Endothelial cell of umbilical vein (primary cell): ENCODE measurements around the gene FIBCD1. TPM values are rescaled to one million over a fixed set of nuclear protein-coding genes. Genes with fewer than 3 reads are reported as not detected.

Experiments
- BruUV-seq: library from RNA; stranded (reverse); fragments of 400-500 nt; replicated peaks from 2 replicates; lab custom pipeline; 2021; lab: Mats Ljungman, UMichigan
- CTCF ChIA-PET: fragments of 300-600, 350-600 bp; sonication (Branson Sonifier 250); formaldehyde crosslinking; loops from one replicate; lab custom pipeline; 2021; ENCODE audit warnings: antibody characterized with exemption, inconsistent platforms; lab: Charles Lee
- POLR2A ChIA-PET: fragments of 300-600, 350-600 bp; sonication (Branson Sonifier 250); formaldehyde crosslinking; loops from one replicate; lab custom pipeline; 2021; ENCODE audit warnings: antibody characterized with exemption, inconsistent platforms; lab: Charles Lee
- DNase-seq: peaks from one replicate; pipeline ENCODE4 v3.0.0-alpha.2; 2011; ENCODE audit warnings: low read depth, low spot score
- FAIRE-seq: peaks from 2 replicates; lab custom pipeline; 2011; peaks lifted over from hg19 to GRCh38; lab: Jason Lieb, UNC
- H2AFZ ChIP-seq: 2 replicates; pipeline ENCODE4 v1.6.0; 2012; ENCODE audit warnings: low read depth, low read length, control low read depth, inconsistent platforms
- H3K27ac ChIP-seq: 2 replicates; pipeline ENCODE4 v1.5.1; 2011; ENCODE audit warnings: low read depth, mild to moderate bottlenecking, control low read depth, low read length, moderate library complexity; ENCODE audit not compliant: insufficient read depth
- H3K27me3 ChIP-seq, 2 experiments: 2 replicates each; pipeline versions ENCODE4 v1.6.0 to v1.6.1; 2011; ENCODE audit warnings: low read length in 2 of 2, mixed read lengths in 1 of 2; ENCODE audit not compliant: control insufficient read depth in 2 of 2, insufficient read depth in 2 of 2
- H3K36me3 ChIP-seq, 2 experiments: 2 replicates in 1 of 2; 3 replicates in 1 of 2; pipeline ENCODE4 v1.5.1; 2011; ENCODE audit warnings: low read length in 2 of 2, mild to moderate bottlenecking in 1 of 2, moderate library complexity in 1 of 2; ENCODE audit not compliant: control insufficient read depth in 2 of 2, insufficient read depth in 2 of 2; ENCODE audit errors: extremely low read depth in 1 of 2
- H3K4me1 ChIP-seq: 3 replicates; pipeline ENCODE4 v1.5.1; 2011; ENCODE audit warnings: mild to moderate bottlenecking, low read length; ENCODE audit not compliant: control insufficient read depth, insufficient read depth; ENCODE audit errors: extremely low read depth
- H3K4me2 ChIP-seq: 2 replicates; pipeline ENCODE4 v1.6.1; 2011; ENCODE audit warnings: low read length, control low read depth, mixed read lengths; ENCODE audit not compliant: insufficient read depth
- H3K4me3 ChIP-seq, 3 experiments: fragments of 200-600 bp in 1 of 3; sonication (generic), shearing (Covaris generic) in 1 of 3; replicated peaks in 1 of 3; 2 replicates each; pipeline ENCODE4 v1.5.1; 2011 to 2016; ENCODE audit warnings: control low read depth in 3 of 3, low read length in 3 of 3, mild to moderate bottlenecking in 2 of 3, inconsistent platforms in 1 of 3, low read depth in 1 of 3, moderate library complexity in 1 of 3; ENCODE audit not compliant: insufficient read depth in 1 of 3
- H3K79me2 ChIP-seq: 2 replicates; pipeline ENCODE4 v1.6.0; 2012; ENCODE audit warnings: low read length, inconsistent platforms; ENCODE audit not compliant: control insufficient read depth, insufficient read depth
- H3K9ac ChIP-seq: replicated peaks from 2 replicates; pipeline ENCODE3; 2011; ENCODE audit warnings: low read length, control low read depth; ENCODE audit not compliant: insufficient read depth; ENCODE audit errors: extremely low read depth
- H3K9me1 ChIP-seq: replicated peaks from 3 replicates; pipeline ENCODE4 v1.6.0; 2011; ENCODE audit warnings: mild to moderate bottlenecking, low read length; ENCODE audit not compliant: control insufficient read depth, insufficient read depth; ENCODE audit errors: extremely low read depth
- H3K9me3 ChIP-seq: replicated peaks from 2 replicates; pipeline ENCODE4 v1.5.1; 2012; ENCODE audit warnings: low read length, inconsistent platforms; ENCODE audit not compliant: control insufficient read depth, insufficient read depth
- H4K20me1 ChIP-seq: replicated peaks from 2 replicates; pipeline ENCODE3; 2011; ENCODE audit warnings: mild to moderate bottlenecking, low read length; ENCODE audit not compliant: control insufficient read depth, insufficient read depth; ENCODE audit errors: extremely low read depth
- EZH2 ChIP-seq: IDR thresholded peaks from 2 replicates; pipeline ENCODE4 v1.6.1; 2012; ENCODE audit warnings: borderline replicate concordance, low read depth, mild to moderate bottlenecking, moderate library complexity, low read length, inconsistent platforms; ENCODE audit not compliant: severe bottlenecking
- FOS ChIP-seq: IDR thresholded peaks from 2 replicates; pipeline ENCODE4 v1.6.1; 2011; ENCODE audit warnings: mild to moderate bottlenecking, low read length, moderate library complexity, borderline replicate concordance; ENCODE audit not compliant: insufficient read depth
- GATA2 ChIP-seq: IDR thresholded peaks from 2 replicates; pipeline ENCODE4 v1.7.0; 2011; ENCODE audit warnings: low read depth, mild to moderate bottlenecking, moderate library complexity, mixed read lengths, low read length; ENCODE audit not compliant: insufficient read length, insufficient read depth
- JUN ChIP-seq: IDR thresholded peaks from 2 replicates; pipeline ENCODE4 v1.6.1; 2011; ENCODE audit warnings: borderline replicate concordance, low read depth; ENCODE audit not compliant: insufficient read length, insufficient read depth
- MAX ChIP-seq: IDR thresholded peaks from 2 replicates; pipeline ENCODE4 v1.6.1; 2011; ENCODE audit not compliant: insufficient read depth, insufficient read length
- MYC ChIP-seq: IDR thresholded peaks from one replicate; pipeline ENCODE4 v1.6.1; 2011; ENCODE audit warnings: mild to moderate bottlenecking, low read depth, low read length
- POLR2A ChIP-seq: IDR thresholded peaks from 2 replicates; pipeline ENCODE4 v1.6.1; 2012; ENCODE audit warnings: low read depth, mild to moderate bottlenecking, control low read depth, low read length
- dilution Hi-C: fragments of 300-500 bp; cut with MboI; formaldehyde crosslinking; loops from one replicate; pipeline ENCODE4 v1.15.0; 2019; ENCODE audit warnings: low sequenced_read_pairs; ENCODE audit not compliant: extremely low pct_ligation_motif_present
- intact Hi-C: fragments of 100-400 bp; cut with micrococcal nuclease; formaldehyde crosslinking; loops from one replicate; pipeline ENCODE4 v1.10.0; 2022
- polyA plus RNA-seq, 4 experiments: library from polyadenylated mRNA; depleted of rRNA in 3 of 4; stranded (reverse) in 3 of 4; unstranded in 1 of 4; fragments of >200 nt; gene quantifications; 2 replicates each; pipeline versions ENCODE4 v1.2.1 to v1.2.3, GENCODE V29; 2011 to 2012; ENCODE audit warnings: missing spikeins in 1 of 4
- total RNA-seq: library from RNA; stranded (reverse); gene quantifications from 2 replicates; pipeline ENCODE4 v1.2.3, GENCODE V29; 2021
- TF ChIP-seq, protein P1 (sequence below), 2 donors: IDR thresholded peaks; 1 replicate in 1 of 2; 2 replicates in 1 of 2; pipeline ENCODE4 v1.5.1; 2011; ENCODE audit warnings: low read length in 2 of 2, mild to moderate bottlenecking in 2 of 2, moderate library complexity in 2 of 2, control low read depth in 1 of 2, inconsistent platforms in 1 of 2, low read depth in 1 of 2; ENCODE audit not compliant: insufficient read depth in 1 of 2; ENCODE audit errors: extremely low read depth in 1 of 2

FIBCD1 gene
- total and polyA plus RNA-seq, 2 donors (not counting 3 experiments of a cell fraction or from before 2014, with no cell fraction given): 0.14 TPM; not detected in 1

DNA sequence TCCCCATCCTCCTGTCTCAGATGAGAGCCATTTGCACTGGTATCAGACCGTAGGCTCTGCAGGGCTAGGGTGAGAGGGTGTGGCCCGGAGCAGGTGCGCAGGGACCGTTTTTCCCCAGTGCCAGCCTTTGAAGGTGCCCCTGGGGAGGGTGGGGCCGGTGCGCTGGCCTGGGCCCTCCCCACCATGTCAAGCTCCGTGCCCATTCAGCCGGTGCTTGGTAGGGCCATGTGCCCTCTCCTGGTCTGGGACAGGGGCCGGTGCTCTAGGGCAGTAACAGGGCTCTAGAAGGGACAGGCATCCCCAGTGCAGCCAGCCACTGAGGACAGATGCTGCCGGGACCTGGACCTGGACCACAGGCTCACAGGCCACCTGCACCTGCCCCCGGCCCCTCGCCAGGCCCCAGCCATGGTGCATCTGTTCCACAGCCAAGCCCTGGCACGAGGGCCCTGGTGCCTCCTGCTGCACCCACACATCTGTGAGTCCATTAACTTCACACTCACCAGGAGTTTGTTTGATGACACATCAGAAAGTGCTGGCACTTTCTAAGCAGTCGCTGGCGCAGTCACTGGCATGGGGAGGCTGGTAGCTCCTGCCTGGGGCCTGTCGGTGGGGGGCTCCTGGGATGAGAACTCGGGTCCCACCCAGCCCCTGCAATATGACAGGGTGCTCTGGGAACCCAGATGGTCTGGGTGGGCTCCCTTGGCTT lies 37.4 kb downstream of the FIBCD1 start:
- no peak for FAIRE-seq
- H3K36me3 ChIP-seq: no peaks in the 10 kb centered on the region
- H3K27ac ChIP-seq: no peak overlapping the region
- no peak overlapping the region for H3K9ac ChIP-seq
- dilution Hi-C loops (no loop called here), intact Hi-C loops (no loop called here)
- peaks cover 0 to 2% of the 10 kb centered on the region in 2 experiments for H3K27me3 ChIP-seq
- POLR2A ChIA-PET: no interaction called here
- no peak overlapping the region for H2AFZ ChIP-seq
- no peak overlapping the region for H3K4me3 ChIP-seq
- no peaks in the 10 kb centered on the region for H3K4me1 ChIP-seq
- H4K20me1 ChIP-seq: no peaks in the 10 kb centered on the region
- H3K79me2 ChIP-seq: no peaks in the 10 kb centered on the region
- H3K9me3 ChIP-seq: no peaks in the 10 kb centered on the region
- BruUV-seq: no TSS peak
- H3K9me1 ChIP-seq: no peaks in the 10 kb centered on the region
- no peak overlapping the region for H3K4me2 ChIP-seq
- CTCF ChIA-PET: interaction anchor here (2.2 kb wide), 1 partner anchor 97 kb away, joined by 15 read pairs; no protein-coding TSS in a partner anchor
- no peak for DNase-seq
- no peak for TF ChIP-seq POLR2A
- TF ChIP-seq EZH2: no peak
- TF ChIP-seq JUN: no peak

DNA sequence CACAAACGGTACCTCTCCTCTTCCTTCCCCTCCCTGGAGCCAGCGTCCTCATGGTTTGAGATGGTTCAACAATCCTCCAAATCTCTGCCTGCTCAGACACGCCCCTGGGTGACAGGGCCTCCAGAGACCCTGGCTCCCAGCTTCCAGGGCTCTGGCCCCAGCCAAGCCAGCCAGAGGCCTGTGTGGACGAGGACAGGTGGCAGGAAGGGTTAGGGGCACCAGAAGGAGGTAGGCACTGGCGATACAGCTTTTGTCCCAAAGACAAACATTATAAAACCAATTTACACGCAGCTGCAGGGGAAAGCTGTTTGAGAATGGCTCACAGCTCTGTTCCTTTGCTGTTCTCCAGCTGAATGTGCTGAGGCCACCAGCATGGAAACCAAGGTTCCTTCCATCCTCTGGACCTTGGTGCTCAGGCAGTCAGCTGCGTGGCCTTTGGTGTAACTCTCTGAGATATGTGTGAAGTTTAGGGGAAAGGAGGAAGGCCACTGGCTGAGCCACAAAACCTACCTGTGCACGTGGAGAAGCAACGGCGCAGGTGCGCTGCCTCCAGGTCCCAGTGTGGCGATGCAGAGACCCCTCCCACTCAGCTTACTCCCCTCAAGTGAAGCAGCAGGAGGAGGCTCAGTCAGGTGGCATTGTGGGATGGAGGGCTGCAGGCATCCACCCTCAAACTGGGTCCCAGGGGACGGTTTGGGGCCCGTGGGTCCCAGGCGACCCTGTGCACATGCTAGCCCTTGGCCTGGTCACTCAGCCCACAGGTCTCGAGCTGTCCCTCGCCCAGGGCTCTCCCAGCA lies 38.1 kb downstream of the FIBCD1 start:
- Histone ChIP-seq H3K27ac (no peak overlapping the region), H3K9me3 (no peaks in the 10 kb centered on the region), H3K27me3 (peaks cover 0 to 2% of the 10 kb centered on the region in 2 experiments), H4K20me1 (no peaks in the 10 kb centered on the region), H3K36me3 (no peaks in the 10 kb centered on the region), H3K4me2 (no peak overlapping the region), H3K9ac (no peak overlapping the region), H2AFZ (no peak overlapping the region), H3K4me1 (no peaks in the 10 kb centered on the region), H3K79me2 (no peaks in the 10 kb centered on the region), H3K9me1 (no peaks in the 10 kb centered on the region), H3K4me3 (no peak overlapping the region)
- ChIA-PET CTCF (interaction anchor here (1.0 to 2.2 kb wide), 5 partner anchors 10 to 200 kb away, joined by 3 to 15 read pairs (median 4); no protein-coding TSS in a partner anchor), POLR2A (no interaction called here)
- no TSS peak for BruUV-seq
- no peak for DNase-seq
- no peak for FAIRE-seq
- TF ChIP-seq GATA2 (no peak), MAX (no peak), POLR2A (no peak), MYC (no peak), FOS (no peak)
- TF ChIP-seq, protein P1, sequence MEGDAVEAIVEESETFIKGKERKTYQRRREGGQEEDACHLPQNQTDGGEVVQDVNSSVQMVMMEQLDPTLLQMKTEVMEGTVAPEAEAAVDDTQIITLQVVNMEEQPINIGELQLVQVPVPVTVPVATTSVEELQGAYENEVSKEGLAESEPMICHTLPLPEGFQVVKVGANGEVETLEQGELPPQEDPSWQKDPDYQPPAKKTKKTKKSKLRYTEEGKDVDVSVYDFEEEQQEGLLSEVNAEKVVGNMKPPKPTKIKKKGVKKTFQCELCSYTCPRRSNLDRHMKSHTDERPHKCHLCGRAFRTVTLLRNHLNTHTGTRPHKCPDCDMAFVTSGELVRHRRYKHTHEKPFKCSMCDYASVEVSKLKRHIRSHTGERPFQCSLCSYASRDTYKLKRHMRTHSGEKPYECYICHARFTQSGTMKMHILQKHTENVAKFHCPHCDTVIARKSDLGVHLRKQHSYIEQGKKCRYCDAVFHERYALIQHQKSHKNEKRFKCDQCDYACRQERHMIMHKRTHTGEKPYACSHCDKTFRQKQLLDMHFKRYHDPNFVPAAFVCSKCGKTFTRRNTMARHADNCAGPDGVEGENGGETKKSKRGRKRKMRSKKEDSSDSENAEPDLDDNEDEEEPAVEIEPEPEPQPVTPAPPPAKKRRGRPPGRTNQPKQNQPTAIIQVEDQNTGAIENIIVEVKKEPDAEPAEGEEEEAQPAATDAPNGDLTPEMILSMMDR (IDR thresholded peaks at IDR 0.05; ENCODE audit: extremely low read depth in 1 of 2, insufficient read depth in 1 of 2, low read depth in 1 of 2, low read length in 2 of 2): no peak
- dilution Hi-C loops: no loop called here
- intact Hi-C loops: no loop called here
